ENCODE measurements around the gene FPGS.
"Not testable (repeated sequence)": the region's sequence is repeated elsewhere in the genome, so short reads cannot be mapped to it uniquely, and the experiment has no call there.

The FPGS gene

GRCh38 chr9:127812936-127813675, 10.4 kb downstream of the FPGS start:
- no peak for DNase-seq (ENCODE audit: low spot score)

DNA sequence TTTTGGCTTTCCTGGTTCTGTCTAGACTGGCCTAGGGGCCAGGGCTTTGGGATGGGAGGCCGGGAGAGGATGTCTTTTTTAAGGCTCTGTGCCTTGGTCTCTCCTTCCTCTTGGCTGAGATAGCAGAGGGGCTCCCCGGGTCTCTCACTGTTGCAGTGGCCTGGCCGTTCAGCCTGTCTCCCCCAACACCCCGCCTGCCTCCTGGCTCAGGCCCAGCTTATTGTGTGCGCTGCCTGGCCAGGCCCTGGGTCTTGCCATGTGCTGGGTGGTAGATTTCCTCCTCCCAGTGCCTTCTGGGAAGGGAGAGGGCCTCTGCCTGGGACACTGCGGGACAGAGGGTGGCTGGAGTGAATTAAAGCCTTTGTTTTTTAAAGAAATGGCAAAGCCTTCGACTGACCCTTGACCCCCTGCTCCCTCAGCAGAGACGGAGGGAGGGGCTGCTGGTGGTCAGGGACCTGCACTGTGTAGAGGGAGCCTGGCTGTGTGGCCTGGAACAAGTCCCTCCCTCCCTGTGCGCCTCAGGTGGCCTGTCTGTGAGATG, 11.1 kb downstream of the FPGS start:
- no peak for DNase-seq (ENCODE audit: low spot score)

GRCh38 chr9:127814619-127815511, 12.2 kb downstream of the FPGS start:
- DNase-seq (ENCODE audit: low spot score): no peak

- no peak for DNase-seq (ENCODE audit: low spot score)
Observed at GRCh38 chr9:127815512-127816361, 13.1 kb downstream of the FPGS start.

DNA sequence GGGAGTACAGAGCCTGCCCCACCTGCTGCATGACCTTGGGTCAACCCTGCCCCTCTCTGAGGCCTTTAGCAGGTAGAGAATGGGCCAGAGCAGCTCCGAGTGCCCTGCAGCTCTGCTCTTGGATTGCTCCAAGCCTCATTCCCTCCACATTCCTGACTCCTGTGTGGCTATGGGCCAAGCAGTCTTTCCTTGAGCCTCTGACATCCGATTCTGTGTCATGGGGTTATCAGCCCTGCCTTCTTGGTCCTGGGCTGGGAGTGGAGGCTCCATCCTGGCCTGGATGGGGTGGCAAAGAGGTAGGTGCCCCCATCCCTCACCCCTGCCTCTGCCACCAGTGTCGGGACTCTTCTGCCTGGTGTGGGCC, 13.7 kb downstream of the FPGS start:
- DNase-seq (ENCODE audit: low spot score): no peak

- DNase-seq (ENCODE audit: low spot score): no peak
Observed at GRCh38 chr9:127816728-127817127, 14.0 kb downstream of the FPGS start.

GRCh38 chr9:127817881-127818434, 15.3 kb downstream of the FPGS start:
- no peak for DNase-seq (ENCODE audit: low spot score)

- no peak for DNase-seq (ENCODE audit: low spot score)
Observed at GRCh38 chr9:127818574-127818973, 15.9 kb downstream of the FPGS start.

- DNase-seq (ENCODE audit: low spot score): no peak
Observed at GRCh38 chr9:127822108-127822507, 19.4 kb downstream of the FPGS start.

DNA sequence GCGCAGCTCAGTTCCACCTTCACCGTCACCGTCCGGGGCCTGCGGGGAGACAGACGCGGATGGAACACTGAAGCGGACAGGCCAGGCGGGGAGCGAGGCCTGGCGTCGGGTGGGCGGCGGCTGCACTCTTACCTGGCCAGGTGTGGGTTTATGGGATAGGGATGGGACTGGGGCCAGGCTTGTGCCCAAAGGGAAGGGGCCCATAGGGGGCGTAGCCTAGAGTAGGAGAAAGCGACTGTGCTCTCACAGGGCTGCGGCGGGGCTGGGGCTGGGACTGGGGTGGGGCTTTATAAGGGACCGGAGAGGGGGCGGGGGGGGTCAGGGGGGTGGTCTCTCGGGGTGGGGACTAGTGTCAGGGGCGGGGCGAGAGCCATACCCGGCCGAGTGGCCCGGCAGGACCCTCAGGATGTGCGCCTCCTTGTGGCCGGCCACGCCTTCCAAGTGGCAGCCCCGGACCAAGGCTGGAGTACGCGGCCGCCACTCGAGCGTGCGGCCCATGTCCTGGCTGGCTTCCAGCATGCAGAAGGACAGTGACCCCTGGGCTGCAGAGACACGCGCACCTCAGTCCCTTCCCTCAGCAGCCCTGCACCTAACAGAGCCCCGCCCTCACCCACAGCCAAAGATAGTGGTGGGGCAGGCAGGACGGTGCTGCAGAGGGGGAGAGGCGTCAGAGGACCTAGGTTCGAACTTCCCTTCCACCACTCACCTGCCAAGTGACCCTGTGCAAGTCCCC, 22.8 kb downstream of the FPGS start:
- no peak for DNase-seq (ENCODE audit: low spot score)

GRCh38 chr9:127826253-127826913, 23.7 kb downstream of the FPGS start:
- DNase-seq (ENCODE audit: low spot score): no peak

GRCh38 chr9:127828262-127829031, 25.8 kb downstream of the FPGS start:
- no peak for DNase-seq (ENCODE audit: low spot score)

DNA sequence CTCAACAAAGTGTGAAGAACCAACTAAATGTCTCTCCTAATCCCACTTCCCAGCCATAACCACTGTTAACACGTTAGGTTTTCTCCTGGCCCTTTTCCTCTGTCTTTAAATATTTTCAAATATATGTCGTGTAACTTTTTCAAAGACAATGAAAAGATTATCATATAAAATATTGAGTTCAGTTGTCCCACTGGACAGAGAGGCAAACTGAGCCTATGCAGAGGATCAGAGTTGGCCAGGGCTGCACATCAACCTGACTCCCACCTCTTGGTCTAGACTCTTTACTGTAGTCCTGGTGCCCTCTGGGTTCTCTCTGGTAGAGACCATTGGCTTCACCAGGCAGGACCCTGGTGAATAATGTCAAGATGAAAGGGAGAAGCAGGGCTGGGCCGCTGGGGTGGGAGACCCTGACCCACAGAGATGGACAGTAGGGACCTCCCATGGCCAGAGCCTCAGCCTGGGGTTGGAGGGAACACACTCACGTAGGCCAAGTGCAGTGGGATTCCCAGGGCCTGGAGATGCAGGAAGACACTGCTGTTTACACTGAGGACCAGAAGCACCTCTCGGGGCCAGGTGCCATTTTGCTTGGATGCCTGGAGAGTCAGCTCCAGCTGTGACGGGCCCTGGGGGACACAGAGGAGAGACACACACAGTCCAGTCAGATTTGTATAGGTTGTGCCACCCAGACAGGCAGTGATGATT, 26.7 kb downstream of the FPGS start:
- DNase-seq (ENCODE audit: low spot score): no peak

- no peak for DNase-seq (ENCODE audit: low spot score)
Observed at GRCh38 chr9:127832248-127832647, 29.6 kb downstream of the FPGS start.

DNA sequence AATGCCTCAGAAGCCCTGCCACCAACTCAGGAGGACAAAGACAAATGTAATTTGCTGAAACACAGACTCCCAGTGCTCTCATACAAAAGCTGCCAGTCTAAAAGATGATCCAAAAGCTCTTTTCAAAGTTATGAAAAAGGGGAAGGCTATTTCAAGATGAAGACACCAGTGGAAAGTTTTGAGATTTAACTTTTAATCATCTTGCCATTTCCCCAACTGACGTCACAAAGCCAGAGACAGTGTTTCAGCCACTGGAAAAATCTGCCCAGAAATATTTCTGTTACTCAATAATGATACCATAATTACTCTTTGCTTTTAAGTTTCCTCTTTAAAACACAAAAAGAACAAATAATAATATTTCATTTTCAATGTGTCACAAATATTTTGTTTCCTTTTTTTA, 30.9 kb downstream of the FPGS start:
- DNase-seq (ENCODE audit: low spot score): no peak

DNA sequence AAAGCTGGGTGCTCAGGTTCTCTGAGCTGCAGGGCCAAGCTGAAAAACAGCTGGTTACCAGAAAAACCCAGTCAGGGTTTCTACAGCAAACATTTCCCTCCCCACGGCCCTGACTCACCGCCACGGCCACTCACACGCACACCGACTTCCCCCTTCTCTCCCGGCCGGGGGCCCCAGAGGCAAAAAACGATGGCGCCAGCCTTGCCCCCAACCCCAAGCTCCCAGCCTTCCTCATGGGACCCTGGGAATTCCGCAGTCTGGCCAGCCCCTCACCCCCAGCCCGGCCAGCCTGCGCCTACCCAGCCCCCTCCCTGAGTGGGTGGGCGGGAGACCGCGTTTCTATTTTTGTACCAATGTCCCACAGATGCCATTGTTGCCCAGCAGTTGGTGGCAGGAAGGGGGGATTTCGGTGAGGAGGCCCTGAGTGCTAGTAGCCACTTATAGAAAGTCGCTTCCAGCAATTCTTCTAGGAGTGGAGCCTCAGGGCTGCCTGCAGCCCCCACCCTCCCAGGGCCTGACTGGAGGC, 33.4 kb downstream of the FPGS start:
- no peak for DNase-seq (ENCODE audit: low spot score)

DNA sequence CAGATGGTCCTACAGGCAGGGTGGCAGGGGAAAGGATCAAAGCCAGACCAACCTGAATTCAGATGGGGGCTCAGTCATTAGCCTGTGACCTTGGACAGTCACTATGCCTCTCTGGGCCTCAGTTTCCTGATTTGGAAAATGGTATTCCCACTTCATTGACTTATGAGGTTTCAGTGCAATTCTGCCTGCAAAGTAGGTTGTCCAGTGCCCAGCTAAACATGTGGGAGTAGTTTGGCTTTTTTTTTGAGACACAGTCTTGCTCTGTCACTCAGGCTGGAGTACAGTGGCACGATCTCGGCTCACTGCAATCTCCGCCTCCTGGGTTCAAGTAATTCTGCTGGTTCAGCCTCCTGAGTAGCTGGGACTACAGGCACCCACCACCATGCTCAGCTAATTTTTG, 33.9 kb downstream of the FPGS start:
- not testable (repeated sequence) for DNase-seq (ENCODE audit: low spot score)

DNA sequence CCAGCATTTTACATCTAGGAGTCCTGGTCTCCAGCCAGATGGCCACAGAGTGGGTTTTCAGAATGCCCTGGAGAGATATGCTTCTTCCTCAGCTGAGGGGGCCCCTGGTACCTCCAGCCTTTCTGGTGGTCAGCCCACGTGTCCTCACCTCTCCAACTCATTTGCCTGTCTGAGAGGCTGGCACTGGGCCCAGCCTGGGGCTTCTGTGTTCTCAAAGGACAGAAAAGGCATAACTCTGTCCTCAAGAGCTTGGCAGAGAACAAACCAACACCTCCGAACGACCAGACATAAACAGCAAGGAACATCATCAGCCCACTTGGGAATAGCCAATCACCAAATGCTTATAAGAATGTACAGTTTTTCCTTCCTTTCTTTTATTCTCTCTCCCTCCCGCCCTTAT, 34.7 kb downstream of the FPGS start:
- DNase-seq (ENCODE audit: low spot score): no peak
